Activated naive CD4-positive, alpha-beta T cell treated with anti-CD3 and anti-CD28 coated beads, Interleukin-2, amount 50 U/mL, for 24 hours (primary cell): Measurements from ENCODE around the gene TRIM67.
A peak's percentile ranks its signal among the peaks of the same experiment; 100 is the strongest.
"Not testable (repeated sequence)": the region's sequence is repeated elsewhere in the genome, so short reads cannot be mapped to it uniquely, and the experiment has no call there.

Source experiments
- H3K27ac Mint-ChIP-seq: one replicate; pipeline ENCODE4 v1.8.0; 2021; ENCODE audit warnings: mild to moderate bottlenecking, mixed read lengths
- H3K27me3 Mint-ChIP-seq: one replicate; pipeline ENCODE4 v1.8.0; 2021; ENCODE audit warnings: mixed read lengths
- H3K36me3 Mint-ChIP-seq: one replicate; pipeline ENCODE4 v1.8.0; 2021; ENCODE audit warnings: mixed read lengths
- H3K4me1 Mint-ChIP-seq: one replicate; pipeline ENCODE4 v1.8.0; 2021; ENCODE audit warnings: mixed read lengths
- H3K4me3 Mint-ChIP-seq: one replicate; pipeline ENCODE4 v1.8.0; 2021; ENCODE audit warnings: mild to moderate bottlenecking, mixed read lengths
- H3K9me3 Mint-ChIP-seq: one replicate; pipeline ENCODE4 v1.8.0; 2021; ENCODE audit warnings: mixed read lengths

Gene TRIM67

GRCh38 chr1:231203259-231204057 is 41.6 kb downstream of the TRIM67 start:
- peaks cover 8% of the 10 kb centered on the region for H3K4me1 Mint-ChIP-seq
- no peak overlapping the region for H3K27ac Mint-ChIP-seq
- H3K9me3 Mint-ChIP-seq: no peaks in the 10 kb centered on the region
- H3K36me3 Mint-ChIP-seq: no peaks in the 10 kb centered on the region
- peaks cover 2% of the 10 kb centered on the region for H3K27me3 Mint-ChIP-seq
- H3K4me3 Mint-ChIP-seq: no peak overlapping the region

GRCh38 chr1:231206856-231207255 is 45.0 kb downstream of the TRIM67 start:
- no peaks in the 10 kb centered on the region for H3K27me3 Mint-ChIP-seq
- no peak overlapping the region for H3K27ac Mint-ChIP-seq
- no peak overlapping the region for H3K4me3 Mint-ChIP-seq
- H3K36me3 Mint-ChIP-seq: no peaks in the 10 kb centered on the region
- peaks cover 8% of the 10 kb centered on the region for H3K4me1 Mint-ChIP-seq
- H3K9me3 Mint-ChIP-seq: no peaks in the 10 kb centered on the region

GRCh38 chr1:231207437-231207836 is 45.6 kb downstream of the TRIM67 start:
- Mint-ChIP-seq H3K4me1 (peaks cover 8% of the 10 kb centered on the region), H3K9me3 (no peaks in the 10 kb centered on the region), H3K36me3 (no peaks in the 10 kb centered on the region), H3K4me3 (no peak overlapping the region), H3K27me3 (no peaks in the 10 kb centered on the region), H3K27ac (no peak overlapping the region)

GRCh38 chr1:231208980-231209379 is 47.1 kb downstream of the TRIM67 start:
- peaks cover 8% of the 10 kb centered on the region for H3K4me1 Mint-ChIP-seq
- no peaks in the 10 kb centered on the region for H3K9me3 Mint-ChIP-seq
- no peaks in the 10 kb centered on the region for H3K27me3 Mint-ChIP-seq
- H3K4me3 Mint-ChIP-seq: no peak overlapping the region
- no peaks in the 10 kb centered on the region for H3K36me3 Mint-ChIP-seq
- H3K27ac Mint-ChIP-seq: no peak overlapping the region

- Mint-ChIP-seq H3K9me3 (no peaks in the 10 kb centered on the region), H3K36me3 (no peaks in the 10 kb centered on the region), H3K27ac (no peak overlapping the region), H3K4me1 (peaks cover 8% of the 10 kb centered on the region), H3K4me3 (no peak overlapping the region), H3K27me3 (no peaks in the 10 kb centered on the region)
These were observed 47.7 kb downstream of the TRIM67 start for GRCh38 chr1:231209531-231209930.

- H3K27ac Mint-ChIP-seq: no peak overlapping the region
- no peaks in the 10 kb centered on the region for H3K36me3 Mint-ChIP-seq
- H3K9me3 Mint-ChIP-seq: no peaks in the 10 kb centered on the region
- H3K4me1 Mint-ChIP-seq: peaks cover 9% of the 10 kb centered on the region
- H3K27me3 Mint-ChIP-seq: no peaks in the 10 kb centered on the region
- H3K4me3 Mint-ChIP-seq: no peak overlapping the region
These were observed 48.3 kb downstream of the TRIM67 start for GRCh38 chr1:231210126-231210525.

- Mint-ChIP-seq H3K4me1 (peaks cover 16% of the 10 kb centered on the region), H3K4me3 (peak overlapping the region; percentile 87), H3K36me3 (no peaks in the 10 kb centered on the region), H3K27ac (no peak overlapping the region), H3K9me3 (no peaks in the 10 kb centered on the region), H3K27me3 (no peaks in the 10 kb centered on the region)
These were observed 49.4 kb downstream of the TRIM67 start for GRCh38 chr1:231211005-231211857.

GRCh38 chr1:231212301-231212700 is 50.4 kb downstream of the TRIM67 start:
- not testable (repeated sequence) for H3K4me3 Mint-ChIP-seq, H3K9me3 Mint-ChIP-seq, H3K27ac Mint-ChIP-seq, H3K27me3 Mint-ChIP-seq, H3K36me3 Mint-ChIP-seq
- peaks cover 17% of the 10 kb centered on the region for H3K4me1 Mint-ChIP-seq

- no peaks in the 10 kb centered on the region for H3K36me3 Mint-ChIP-seq
- no peak overlapping the region for H3K27ac Mint-ChIP-seq
- peaks cover 17% of the 10 kb centered on the region for H3K4me1 Mint-ChIP-seq
- H3K4me3 Mint-ChIP-seq: no peak overlapping the region
- H3K27me3 Mint-ChIP-seq: no peaks in the 10 kb centered on the region
- no peaks in the 10 kb centered on the region for H3K9me3 Mint-ChIP-seq
These were observed 52.1 kb downstream of the TRIM67 start for GRCh38 chr1:231213831-231214573.

- H3K4me1 Mint-ChIP-seq: peaks cover 17% of the 10 kb centered on the region
- H3K27me3 Mint-ChIP-seq: no peaks in the 10 kb centered on the region
- H3K36me3 Mint-ChIP-seq: no peaks in the 10 kb centered on the region
- H3K9me3 Mint-ChIP-seq: no peaks in the 10 kb centered on the region
- no peak overlapping the region for H3K27ac Mint-ChIP-seq
- H3K4me3 Mint-ChIP-seq: no peak overlapping the region
These were observed 53.2 kb downstream of the TRIM67 start for GRCh38 chr1:231214918-231215680.

GRCh38 chr1:231215681-231216385 is 54.0 kb downstream of the TRIM67 start:
- Mint-ChIP-seq H3K27me3 (no peaks in the 10 kb centered on the region), H3K36me3 (no peaks in the 10 kb centered on the region), H3K4me3 (no peak overlapping the region), H3K9me3 (no peaks in the 10 kb centered on the region), H3K4me1 (peaks cover 17% of the 10 kb centered on the region), H3K27ac (no peak overlapping the region)

GRCh38 chr1:231216498-231216897 is 54.6 kb downstream of the TRIM67 start:
- H3K27me3 Mint-ChIP-seq: no peaks in the 10 kb centered on the region
- no peak overlapping the region for H3K4me3 Mint-ChIP-seq
- no peaks in the 10 kb centered on the region for H3K9me3 Mint-ChIP-seq
- H3K36me3 Mint-ChIP-seq: no peaks in the 10 kb centered on the region
- H3K4me1 Mint-ChIP-seq: peaks cover 15% of the 10 kb centered on the region
- no peak overlapping the region for H3K27ac Mint-ChIP-seq

GRCh38 chr1:231217056-231217455 is 55.2 kb downstream of the TRIM67 start:
- no peaks in the 10 kb centered on the region for H3K36me3 Mint-ChIP-seq
- H3K27me3 Mint-ChIP-seq: no peaks in the 10 kb centered on the region
- H3K27ac Mint-ChIP-seq: no peak overlapping the region
- H3K4me3 Mint-ChIP-seq: no peak overlapping the region
- H3K4me1 Mint-ChIP-seq: peaks cover 10% of the 10 kb centered on the region
- H3K9me3 Mint-ChIP-seq: no peaks in the 10 kb centered on the region

GRCh38 chr1:231218078-231218477 is 56.2 kb downstream of the TRIM67 start:
- no peaks in the 10 kb centered on the region for H3K27me3 Mint-ChIP-seq
- H3K9me3 Mint-ChIP-seq: no peaks in the 10 kb centered on the region
- no peak overlapping the region for H3K27ac Mint-ChIP-seq
- peaks cover 10% of the 10 kb centered on the region for H3K4me1 Mint-ChIP-seq
- H3K4me3 Mint-ChIP-seq: no peak overlapping the region
- peaks cover 1% of the 10 kb centered on the region for H3K36me3 Mint-ChIP-seq
